H9 (cell line): ENCODE measurements around the gene DISC1. TPM values are rescaled to one million over a fixed set of nuclear protein-coding genes. Genes with fewer than 3 reads are reported as not detected.

ENCODE experiments used
- DNase-seq: peaks from one replicate; pipeline ENCODE4 v3.0.0-alpha.2; 2017
- H2AFZ ChIP-seq: one replicate; pipeline ENCODE4 v1.6.1; 2013; ENCODE audit warnings: mild to moderate bottlenecking, low read length, control low read depth, moderate library complexity
- H2AK5ac ChIP-seq: 2 replicates; pipeline ENCODE4 v1.6.1; 2013; ENCODE audit warnings: low read length, control low read depth, mixed read lengths; ENCODE audit not compliant: insufficient read length
- H2BK120ac ChIP-seq: one replicate; pipeline ENCODE4 v1.6.1; 2013; ENCODE audit warnings: low read depth, mild to moderate bottlenecking, low read length, control low read depth, inconsistent platforms; ENCODE audit not compliant: poor library complexity, severe bottlenecking
- H2BK12ac ChIP-seq: 2 replicates; pipeline ENCODE4 v1.6.1; 2013; ENCODE audit warnings: low read length, control low read depth, mixed read lengths, low read depth; ENCODE audit not compliant: insufficient read length
- H2BK15ac ChIP-seq: 2 replicates; pipeline ENCODE4 v1.6.1; 2013; ENCODE audit warnings: low read depth, low read length, control low read depth
- H2BK20ac ChIP-seq: one replicate; pipeline ENCODE4 v1.6.1; 2013; ENCODE audit warnings: low read depth, mild to moderate bottlenecking, low read length, control low read depth, inconsistent platforms; ENCODE audit not compliant: poor library complexity, severe bottlenecking
- H2BK5ac ChIP-seq: 2 replicates; pipeline ENCODE4 v1.6.1; 2013; ENCODE audit warnings: low read length, control low read depth, mixed read lengths; ENCODE audit not compliant: insufficient read length
- H3K14ac ChIP-seq: 2 replicates; pipeline ENCODE4 v1.6.1; 2013; ENCODE audit warnings: low read length, control low read depth; ENCODE audit not compliant: insufficient read depth
- H3K18ac ChIP-seq: 2 replicates; pipeline ENCODE4 v1.6.1; 2013; ENCODE audit warnings: low read depth, mild to moderate bottlenecking, mixed read lengths, low read length, control low read depth; ENCODE audit not compliant: insufficient read length
- H3K23ac ChIP-seq: 2 replicates; pipeline ENCODE4 v1.6.1; 2013; ENCODE audit warnings: low read length, control low read depth, mixed read lengths, low read depth; ENCODE audit not compliant: insufficient read length
- H3K23me2 ChIP-seq: 2 replicates; pipeline ENCODE4 v1.6.1; 2013; ENCODE audit warnings: low read depth, mild to moderate bottlenecking, mixed read lengths, low read length, control low read depth; ENCODE audit not compliant: insufficient read length, poor library complexity, severe bottlenecking
- H3K27ac ChIP-seq: 2 replicates; pipeline ENCODE4 v1.5.1; 2013; ENCODE audit warnings: low read length, control low read depth, mixed read lengths, low read depth; ENCODE audit not compliant: insufficient read length
- H3K27me3 ChIP-seq: 2 replicates; pipeline ENCODE4 v1.6.1; 2013; ENCODE audit warnings: low read length, control low read depth, inconsistent platforms; ENCODE audit not compliant: insufficient read depth
- H3K4ac ChIP-seq: 2 replicates; pipeline ENCODE4 v1.6.1; 2013; ENCODE audit warnings: low read depth, mild to moderate bottlenecking, control low read depth, inconsistent platforms, low read length, moderate library complexity
- H3K4me1 ChIP-seq: 2 replicates; pipeline ENCODE4 v1.6.1; 2013; ENCODE audit warnings: low read length, control low read depth, inconsistent platforms; ENCODE audit not compliant: insufficient read depth
- H3K4me2 ChIP-seq: 2 replicates; pipeline ENCODE4 v1.6.1; 2013; ENCODE audit warnings: low read length, control low read depth, mixed read lengths; ENCODE audit not compliant: insufficient read length, insufficient read depth
- H3K56ac ChIP-seq: 2 replicates; pipeline ENCODE4 v1.6.1; 2013; ENCODE audit warnings: low read depth, mild to moderate bottlenecking, mixed read lengths, low read length, control low read depth; ENCODE audit not compliant: insufficient read length
- H3K79me1 ChIP-seq: 2 replicates; pipeline ENCODE4 v1.6.1; 2013; ENCODE audit warnings: low read depth, mild to moderate bottlenecking, moderate library complexity, low read length, control low read depth, inconsistent platforms; ENCODE audit not compliant: insufficient read depth, poor library complexity, severe bottlenecking
- H3K79me2 ChIP-seq: 2 replicates; pipeline ENCODE4 v1.6.1; 2013; ENCODE audit warnings: low read length, control low read depth, inconsistent platforms; ENCODE audit not compliant: insufficient read depth
- H3K9ac ChIP-seq: 2 replicates; pipeline ENCODE4 v1.6.1; 2013; ENCODE audit warnings: low read length, control low read depth, mixed read lengths; ENCODE audit not compliant: insufficient read length; ENCODE audit errors: extremely low read depth
- H3K9me3 ChIP-seq: one replicate; pipeline ENCODE4 v1.6.1; 2013; ENCODE audit warnings: low read depth, low read length, inconsistent platforms; ENCODE audit not compliant: control insufficient read depth
- H3T11ph ChIP-seq: one replicate; pipeline ENCODE4 v1.6.1; 2013; ENCODE audit warnings: mild to moderate bottlenecking, low read length, control low read depth, inconsistent platforms
- H4K20me1 ChIP-seq: one replicate; pipeline ENCODE4 v1.6.1; 2013; ENCODE audit not compliant: control insufficient read depth, insufficient read length, insufficient read depth
- H4K5ac ChIP-seq: 2 replicates; pipeline ENCODE4 v1.6.1; 2013; ENCODE audit warnings: low read depth, mild to moderate bottlenecking, mixed read lengths, low read length, control low read depth; ENCODE audit not compliant: insufficient read length
- H4K8ac ChIP-seq: replicated peaks from 2 replicates; pipeline ENCODE4 v1.6.1; 2013; ENCODE audit warnings: low read length, control low read depth, mixed read lengths, low read depth; ENCODE audit not compliant: insufficient read length
- H4K91ac ChIP-seq: 2 replicates; pipeline ENCODE4 v1.6.1; 2013; ENCODE audit warnings: low read depth, mild to moderate bottlenecking, moderate library complexity, mixed read lengths, low read length, control low read depth; ENCODE audit not compliant: insufficient read length
- H3K27ac Mint-ChIP-seq, 3 experiments: 2 replicates in 2 of 3; 3 replicates in 1 of 3; pipeline ENCODE4 v1.8.0; 2020 to 2021; ENCODE audit warnings: mixed read lengths in 3 of 3, mild to moderate bottlenecking in 1 of 3, moderate library complexity in 1 of 3
- H3K27me3 Mint-ChIP-seq: 2 replicates; pipeline ENCODE4 v1.8.0; 2021; ENCODE audit warnings: low read depth, mild to moderate bottlenecking, moderate library complexity, mixed read lengths
- H3K36me3 Mint-ChIP-seq, 3 experiments: 2 replicates in 2 of 3; 3 replicates in 1 of 3; pipeline ENCODE4 v1.8.0; 2020 to 2021; ENCODE audit warnings: low read depth in 3 of 3, mixed read lengths in 3 of 3; ENCODE audit not compliant: insufficient read depth in 1 of 3
- H3K4me1 Mint-ChIP-seq, 2 experiments: 2 replicates each; pipeline ENCODE4 v1.8.0; 2020; ENCODE audit warnings: mixed read lengths in 2 of 2
- H3K4me3 Mint-ChIP-seq, 2 experiments: 2 replicates in 1 of 2; 3 replicates in 1 of 2; pipeline ENCODE4 v1.8.0; 2020 to 2021; ENCODE audit warnings: mild to moderate bottlenecking in 2 of 2, mixed read lengths in 2 of 2, moderate library complexity in 1 of 2
- H3K9me3 Mint-ChIP-seq, 2 experiments: 2 replicates in 1 of 2; 3 replicates in 1 of 2; pipeline ENCODE4 v1.8.0; 2020; ENCODE audit warnings: mild to moderate bottlenecking in 2 of 2, mixed read lengths in 2 of 2, moderate library complexity in 1 of 2
- WGBS: extraction: QIAGEN DNeasy Blood & Tissue Kit; methylation state at CpG from one replicate; pipeline ENCODE4 v1.1.7; 2013; ENCODE audit warnings: missing lambda C conversion rate, low lambda C conversion rate, mixed read lengths; ENCODE audit not compliant: insufficient read length; ENCODE audit errors: extremely low coverage; 5-methylcytosine and 5-hydroxymethylcytosine counted together
- total RNA-seq: library from RNA; stranded (reverse); gene quantifications from 2 replicates; pipeline ENCODE4 v1.2.1, GENCODE V29; 2021
- TF ChIP-seq, protein P1 (sequence below): fragments of 200-600 bp; sonication (generic); conservative IDR thresholded peaks from 3 replicates; pipeline ENCODE4 v1.8.0; 2021; ENCODE audit warnings: antibody characterized with exemption, mild to moderate bottlenecking

The DISC1 gene
- total RNA-seq, 1 experiment from 2014 or later: 2.5 TPM

DNA sequence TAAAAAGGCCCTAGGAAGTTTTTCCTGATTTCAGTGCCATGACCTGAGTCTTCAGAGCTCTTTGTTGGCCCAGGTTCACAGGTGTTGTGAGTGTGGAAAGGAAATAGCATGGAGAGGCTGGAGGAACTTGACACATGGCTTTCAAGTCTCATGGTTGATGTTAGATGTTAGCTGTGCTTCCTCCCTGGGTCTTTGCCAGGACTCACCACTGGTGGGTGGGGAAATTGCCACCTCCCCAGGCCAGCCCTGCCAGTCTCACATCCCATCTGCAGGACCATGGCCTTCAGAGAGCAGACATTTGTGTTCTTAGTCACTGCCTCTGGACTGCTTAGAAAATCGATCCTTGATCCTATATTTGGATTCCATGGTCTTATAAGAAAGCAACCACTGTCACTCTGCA lies 383.2 kb downstream of the DISC1 start:
- H3K27me3 Mint-ChIP-seq: 0 out of 2 replicates have a peak, but pooled peaks cover 3% of the 10 kb centered on the region
- Histone ChIP-seq H4K8ac (no peak overlapping the region), H4K91ac (no peak overlapping the region), H2AFZ (no peak overlapping the region), H3K27ac (no peak overlapping the region), H2BK120ac (no peak overlapping the region), H3K23ac (no peak overlapping the region), H3K56ac (no peak overlapping the region), H2BK12ac (no peak overlapping the region), H3K4me1 (peaks cover 6% of the 10 kb centered on the region; the same call in 1 of the 2 replicates), H4K20me1 (no peaks in the 10 kb centered on the region), H2BK15ac (no peak overlapping the region), H4K5ac (no peak overlapping the region), H2BK5ac (no peak overlapping the region), H3K23me2 (no peaks in the 10 kb centered on the region), H3K79me2 (no peaks in the 10 kb centered on the region), H3K9ac (no peak overlapping the region), H3K4ac (no peak overlapping the region), H3K4me2 (no peak overlapping the region), H2BK20ac (no peak overlapping the region), H3K27me3 (no peaks in the 10 kb centered on the region), H3K79me1 (no peaks in the 10 kb centered on the region), H3T11ph (no peak overlapping the region), H2AK5ac (no peak overlapping the region), H3K18ac (no peak overlapping the region), H3K14ac (no peak overlapping the region), H3K9me3 (no peaks in the 10 kb centered on the region)
- H3K9me3 Mint-ChIP-seq: peaks cover 2 to 5% of the 10 kb centered on the region in 2 experiments; a peak in 3 of 5 replicates
- H3K4me3 Mint-ChIP-seq: no peak overlapping the region
- DNase-seq: no peak
- H3K36me3 Mint-ChIP-seq: peaks cover 0 to 11% (median 4%) of the 10 kb centered on the region in 3 experiments; a peak in 4 of 7 replicates
- peaks cover 17 to 31% of the 10 kb centered on the region in 2 experiments for H3K4me1 Mint-ChIP-seq
- TF ChIP-seq, protein P1, sequence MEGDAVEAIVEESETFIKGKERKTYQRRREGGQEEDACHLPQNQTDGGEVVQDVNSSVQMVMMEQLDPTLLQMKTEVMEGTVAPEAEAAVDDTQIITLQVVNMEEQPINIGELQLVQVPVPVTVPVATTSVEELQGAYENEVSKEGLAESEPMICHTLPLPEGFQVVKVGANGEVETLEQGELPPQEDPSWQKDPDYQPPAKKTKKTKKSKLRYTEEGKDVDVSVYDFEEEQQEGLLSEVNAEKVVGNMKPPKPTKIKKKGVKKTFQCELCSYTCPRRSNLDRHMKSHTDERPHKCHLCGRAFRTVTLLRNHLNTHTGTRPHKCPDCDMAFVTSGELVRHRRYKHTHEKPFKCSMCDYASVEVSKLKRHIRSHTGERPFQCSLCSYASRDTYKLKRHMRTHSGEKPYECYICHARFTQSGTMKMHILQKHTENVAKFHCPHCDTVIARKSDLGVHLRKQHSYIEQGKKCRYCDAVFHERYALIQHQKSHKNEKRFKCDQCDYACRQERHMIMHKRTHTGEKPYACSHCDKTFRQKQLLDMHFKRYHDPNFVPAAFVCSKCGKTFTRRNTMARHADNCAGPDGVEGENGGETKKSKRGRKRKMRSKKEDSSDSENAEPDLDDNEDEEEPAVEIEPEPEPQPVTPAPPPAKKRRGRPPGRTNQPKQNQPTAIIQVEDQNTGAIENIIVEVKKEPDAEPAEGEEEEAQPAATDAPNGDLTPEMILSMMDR: no peak
- WGBS: no CpG with 5 or more reads among the region's 1 CpG
- H3K27ac Mint-ChIP-seq: no peak overlapping the region; a peak in 1 of 7 replicates
